SK-MEL-5 (cell line): ENCODE data around the gene GDF11. TPM values are rescaled to one million over a fixed set of nuclear protein-coding genes. Genes with fewer than 3 reads are reported as not detected.
"Not testable (repeated sequence)": the region's sequence is repeated elsewhere in the genome, so short reads cannot be mapped to it uniquely, and the experiment has no call there.

Source experiments
- DNase-seq: peaks from one replicate; pipeline ENCODE4 v3.0.0-alpha.2; 2016; ENCODE audit warnings: low read depth, low spot score
- in situ Hi-C: cut with HindIII; loops from 2 replicates; pipeline ENCODE4 v1.10.0; 2016; ENCODE audit warnings: low sequenced_read_pairs, high pct_unique_total_duplicates, low pct_unique_long_range_greater_than_20kb
- total RNA-seq: library from RNA; depleted of rRNA; stranded (reverse); fragments of >200 nt; shearing (Covaris generic); gene quantifications from 2 replicates; pipeline ENCODE4 v1.2.3, GENCODE V29; 2014

Gene GDF11
- total RNA-seq, 1 experiment from 2014 or later: 12.1 TPM

- in situ Hi-C loops: no loop called here
- no peak for DNase-seq
Measured at GRCh38 chr12:55748230-55748993, 5.5 kb downstream of the GDF11 start.

- no peak for DNase-seq
- in situ Hi-C loops: no loop called here
Measured at GRCh38 chr12:55755246-55755645, 12.3 kb downstream of the GDF11 start.

GRCh38 chr12:55757701-55758100 is 14.8 kb downstream of the GDF11 start:
- in situ Hi-C loops: no loop called here
- DNase-seq: peak; percentile 38

GRCh38 chr12:55758575-55758974 is 15.7 kb downstream of the GDF11 start:
- in situ Hi-C loops, DNase-seq: not testable (repeated sequence)

GRCh38 chr12:55760663-55761062 is 17.7 kb downstream of the GDF11 start:
- in situ Hi-C loops: no loop called here
- DNase-seq: no peak

GRCh38 chr12:55762646-55763045 is 19.7 kb downstream of the GDF11 start:
- in situ Hi-C loops: no loop called here
- no peak for DNase-seq

GRCh38 chr12:55765736-55766290 is 22.9 kb downstream of the GDF11 start:
- in situ Hi-C loops: no loop called here
- DNase-seq: no peak

GRCh38 chr12:55767156-55767555 is 24.2 kb downstream of the GDF11 start:
- in situ Hi-C loops: no loop called here
- no peak for DNase-seq

- no peak for DNase-seq
- in situ Hi-C loops: no loop called here
Measured at GRCh38 chr12:55771736-55772135, 28.8 kb downstream of the GDF11 start.

- no peak for DNase-seq
- in situ Hi-C loops: no loop called here
Measured at GRCh38 chr12:55777856-55778255, 34.9 kb downstream of the GDF11 start.

- no peak for DNase-seq
- in situ Hi-C loops: no loop called here
Measured at GRCh38 chr12:55780685-55781084, 37.8 kb downstream of the GDF11 start.

- in situ Hi-C loops: no loop called here
- DNase-seq: no peak
Measured at GRCh38 chr12:55788546-55788945, 45.6 kb downstream of the GDF11 start.

GRCh38 chr12:55789171-55789570 is 46.2 kb downstream of the GDF11 start:
- DNase-seq: no peak
- in situ Hi-C loops: no loop called here

- no peak for DNase-seq
- in situ Hi-C loops: no loop called here
Measured at GRCh38 chr12:55789893-55790292, 47.0 kb downstream of the GDF11 start.

- DNase-seq: no peak
- in situ Hi-C loops: no loop called here
Measured at GRCh38 chr12:55795950-55796349, 53.0 kb downstream of the GDF11 start.

- DNase-seq: peak; percentile 72
- in situ Hi-C loops: no loop called here
Measured at GRCh38 chr12:55797068-55797467, 54.1 kb downstream of the GDF11 start.

GRCh38 chr12:55797550-55797949 is 54.6 kb downstream of the GDF11 start:
- no peak for DNase-seq
- in situ Hi-C loops: no loop called here
